ENCODE data around the gene DGCR6.
"Not testable (repeated sequence)": the region's sequence is repeated elsewhere in the genome, so short reads cannot be mapped to it uniquely, and the experiment has no call there.

Gene DGCR6

DNA sequence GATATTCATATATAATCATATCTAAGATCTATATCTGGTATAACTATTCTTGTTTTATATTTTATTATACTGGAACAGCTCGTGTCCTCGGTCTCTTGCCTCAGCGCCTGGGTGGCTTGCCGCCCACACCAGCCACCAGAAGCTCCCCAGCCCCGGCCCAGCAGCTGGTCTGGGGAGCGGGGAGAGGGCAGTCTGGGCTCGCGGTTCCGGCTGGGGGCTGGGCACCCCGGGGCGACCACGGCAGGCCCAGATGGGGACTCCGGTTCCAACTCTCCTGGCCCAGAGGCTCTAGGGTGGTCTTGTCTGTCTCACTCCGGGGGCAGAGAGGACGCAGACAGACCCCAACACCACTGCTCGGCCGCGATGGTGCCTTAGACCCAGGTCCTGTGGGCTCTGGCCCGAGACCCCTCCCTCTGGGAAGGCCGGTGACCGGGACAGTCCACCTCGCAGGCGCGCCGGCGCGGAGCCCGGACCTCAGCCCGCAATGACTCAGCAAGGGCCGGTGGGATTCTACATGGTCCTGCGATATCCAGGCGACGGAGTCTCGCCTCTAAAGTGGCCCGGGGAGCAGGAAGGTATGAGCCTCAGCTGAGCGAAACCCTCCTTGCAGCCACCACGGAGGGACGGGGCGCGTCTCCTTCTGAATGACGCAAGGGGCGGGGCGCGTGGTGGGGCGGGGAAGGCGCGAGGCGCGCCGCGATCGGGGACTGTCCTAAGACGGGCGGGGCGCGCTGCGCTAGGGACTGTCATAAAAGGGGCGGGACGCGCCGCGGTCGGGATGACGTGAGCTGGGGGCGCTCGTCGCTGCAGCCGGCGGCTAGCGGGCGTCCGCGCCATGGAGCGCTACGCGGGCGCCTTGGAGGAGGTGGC is at the start of gene DGCR6:
Gene DGCR6, plus strand, starts transcription at position 781 of the 870 bp plus-strand sequence. Its CDS starts 55 bp downstream, at position 836.
- no peaks in the 10 kb centered on the region for H3K27me3 ChIP-seq (ENCODE audit: control insufficient read depth in 1 of 2, insufficient read depth in 2 of 2, low read length in 2 of 2)
- H3K36me3 ChIP-seq (ENCODE audit: insufficient read depth, low read length) = no peaks in the 10 kb centered on the region
- no peak within 1 kb of the TSS for H3K27ac ChIP-seq (ENCODE audit: low read depth, low read length)
- no peak within 1 kb of the TSS for H3K9ac ChIP-seq (ENCODE audit: low read length)
- H3K9me3 ChIP-seq (ENCODE audit: low read length) = no peaks in the 10 kb centered on the region
- no peak within 1 kb of the TSS for H3K4me3 ChIP-seq (ENCODE audit: low read depth in 1 of 2, low read length in 2 of 2)
- no peaks in the 10 kb centered on the region for H3K4me1 ChIP-seq (ENCODE audit: insufficient read depth, low read length)

DNA sequence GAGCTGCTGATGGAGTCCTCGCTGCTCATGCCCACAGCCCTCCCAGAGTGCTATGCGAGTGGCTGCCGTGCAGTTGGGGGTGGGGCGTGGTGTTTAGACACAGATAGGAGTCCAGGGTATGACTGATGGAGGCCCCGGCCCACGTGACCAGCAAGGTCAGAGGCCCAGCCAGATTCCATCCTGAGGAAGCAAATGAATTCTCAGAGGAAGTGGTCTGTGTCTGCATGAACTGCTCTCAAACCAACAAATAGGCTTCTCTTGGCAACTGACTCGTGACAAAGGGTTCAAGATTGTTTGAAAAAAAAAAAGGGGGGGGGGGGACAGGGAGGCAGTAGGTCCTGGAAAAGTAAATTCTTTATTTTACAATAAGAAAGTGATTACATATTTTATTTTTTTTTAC is 46.8 kb upstream of the DGCR6 start:
- not testable (repeated sequence) for H3K27me3 ChIP-seq (ENCODE audit: control insufficient read depth in 1 of 2, insufficient read depth in 2 of 2, low read length in 2 of 2); H3K36me3 ChIP-seq (ENCODE audit: insufficient read depth, low read length); H3K27ac ChIP-seq (ENCODE audit: low read depth, low read length); H3K9ac ChIP-seq (ENCODE audit: low read length); H3K9me3 ChIP-seq (ENCODE audit: low read length); H3K4me3 ChIP-seq (ENCODE audit: low read depth in 1 of 2, low read length in 2 of 2); H3K4me1 ChIP-seq (ENCODE audit: insufficient read depth, low read length)

DNA sequence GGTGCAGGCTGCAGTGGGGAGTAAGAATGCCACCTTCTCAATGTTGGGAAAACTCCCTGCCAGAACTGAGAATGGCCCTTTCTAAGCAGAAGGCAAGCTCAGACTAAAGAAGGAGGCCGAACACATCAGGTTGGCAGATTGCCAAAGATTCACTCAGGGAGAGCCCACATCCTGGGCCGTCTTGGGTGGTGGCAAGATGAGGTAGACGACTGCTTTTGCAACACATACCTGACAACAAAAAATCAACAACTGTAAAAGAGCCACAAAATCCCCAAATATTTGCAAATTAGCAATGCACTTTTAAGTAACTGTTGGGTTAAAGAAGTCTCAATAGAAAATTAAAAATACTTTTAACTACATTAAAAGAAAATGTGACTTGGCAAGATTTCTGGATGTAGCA is 24.9 kb upstream of the DGCR6 start:
- not testable (repeated sequence) for H3K36me3 ChIP-seq (ENCODE audit: insufficient read depth, low read length); H3K27ac ChIP-seq (ENCODE audit: low read depth, low read length); H3K27me3 ChIP-seq (ENCODE audit: control insufficient read depth in 1 of 2, insufficient read depth in 2 of 2, low read length in 2 of 2); H3K9ac ChIP-seq (ENCODE audit: low read length); H3K9me3 ChIP-seq (ENCODE audit: low read length); H3K4me3 ChIP-seq (ENCODE audit: low read depth in 1 of 2, low read length in 2 of 2); H3K4me1 ChIP-seq (ENCODE audit: insufficient read depth, low read length)

DNA sequence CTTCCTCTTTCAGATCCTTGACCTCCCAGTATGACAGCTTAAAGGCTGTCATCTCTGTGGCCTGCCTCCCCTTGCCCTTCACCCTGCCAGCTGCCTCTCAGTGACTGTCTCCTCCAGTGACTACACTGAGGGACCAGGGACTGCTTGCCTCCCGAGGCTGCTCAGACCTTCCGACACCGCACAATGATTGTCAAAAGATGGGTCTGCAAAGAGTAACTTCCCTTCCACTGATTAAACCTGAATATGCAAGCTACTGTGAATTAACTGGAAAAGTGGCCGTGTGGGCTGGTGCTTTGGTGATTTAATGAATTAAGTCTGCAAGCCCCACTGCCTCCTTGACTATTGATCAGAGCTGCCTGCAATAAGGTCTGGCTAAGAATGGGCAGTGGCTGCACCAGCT is 21.7 kb upstream of the DGCR6 start:
- H3K27ac ChIP-seq (ENCODE audit: low read depth, low read length); H3K27me3 ChIP-seq (ENCODE audit: control insufficient read depth in 1 of 2, insufficient read depth in 2 of 2, low read length in 2 of 2); H3K4me3 ChIP-seq (ENCODE audit: low read depth in 1 of 2, low read length in 2 of 2); H3K9ac ChIP-seq (ENCODE audit: low read length); H3K9me3 ChIP-seq (ENCODE audit: low read length); H3K4me1 ChIP-seq (ENCODE audit: insufficient read depth, low read length); H3K36me3 ChIP-seq (ENCODE audit: insufficient read depth, low read length): not testable (repeated sequence)

GRCh38 chr22:18888115-18888514 is 18.0 kb upstream of the DGCR6 start:
- Histone ChIP-seq H3K4me3 (ENCODE audit: low read depth in 1 of 2, low read length in 2 of 2) (no peak overlapping the region), H3K36me3 (ENCODE audit: insufficient read depth, low read length) (no peaks in the 10 kb centered on the region), H3K4me1 (ENCODE audit: insufficient read depth, low read length) (no peaks in the 10 kb centered on the region), H3K27me3 (ENCODE audit: control insufficient read depth in 1 of 2, insufficient read depth in 2 of 2, low read length in 2 of 2) (no peaks in the 10 kb centered on the region), H3K9me3 (ENCODE audit: low read length) (no peaks in the 10 kb centered on the region), H3K27ac (ENCODE audit: low read depth, low read length) (no peak overlapping the region), H3K9ac (ENCODE audit: low read length) (no peak overlapping the region)

GRCh38 chr22:18890510-18891192 is 15.5 kb upstream of the DGCR6 start:
- H3K4me1 ChIP-seq (ENCODE audit: insufficient read depth, low read length); H3K27ac ChIP-seq (ENCODE audit: low read depth, low read length); H3K9ac ChIP-seq (ENCODE audit: low read length); H3K27me3 ChIP-seq (ENCODE audit: control insufficient read depth in 1 of 2, insufficient read depth in 2 of 2, low read length in 2 of 2); H3K9me3 ChIP-seq (ENCODE audit: low read length); H3K36me3 ChIP-seq (ENCODE audit: insufficient read depth, low read length); H3K4me3 ChIP-seq (ENCODE audit: low read depth in 1 of 2, low read length in 2 of 2): not testable (repeated sequence)

DNA sequence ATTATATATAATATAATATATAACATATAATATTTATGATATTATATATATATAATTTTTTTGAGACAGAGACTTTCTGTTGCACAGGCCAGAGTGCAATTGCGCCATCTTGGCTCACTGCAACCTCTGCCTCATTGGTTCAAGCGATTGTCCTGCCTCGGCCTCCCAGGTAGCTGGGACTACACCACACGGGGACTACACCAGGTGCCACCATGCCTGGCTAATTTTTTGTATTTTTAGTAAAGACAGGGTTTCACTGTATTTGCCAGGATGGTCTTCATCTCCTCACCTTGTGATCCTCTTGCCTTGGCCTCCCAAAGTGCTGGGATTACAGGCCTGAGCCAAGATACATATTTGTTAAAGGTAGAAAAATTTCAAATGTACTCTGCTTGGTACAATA is 12.3 kb upstream of the DGCR6 start:
- H3K4me1 ChIP-seq (ENCODE audit: insufficient read depth, low read length); H3K36me3 ChIP-seq (ENCODE audit: insufficient read depth, low read length); H3K9ac ChIP-seq (ENCODE audit: low read length); H3K27ac ChIP-seq (ENCODE audit: low read depth, low read length); H3K4me3 ChIP-seq (ENCODE audit: low read depth in 1 of 2, low read length in 2 of 2); H3K9me3 ChIP-seq (ENCODE audit: low read length); H3K27me3 ChIP-seq (ENCODE audit: control insufficient read depth in 1 of 2, insufficient read depth in 2 of 2, low read length in 2 of 2): not testable (repeated sequence)

GRCh38 chr22:18896037-18896657 is 10.0 kb upstream of the DGCR6 start:
- not testable (repeated sequence) for H3K4me1 ChIP-seq (ENCODE audit: insufficient read depth, low read length); H3K27me3 ChIP-seq (ENCODE audit: control insufficient read depth in 1 of 2, insufficient read depth in 2 of 2, low read length in 2 of 2); H3K4me3 ChIP-seq (ENCODE audit: low read depth in 1 of 2, low read length in 2 of 2); H3K9ac ChIP-seq (ENCODE audit: low read length); H3K27ac ChIP-seq (ENCODE audit: low read depth, low read length); H3K9me3 ChIP-seq (ENCODE audit: low read length); H3K36me3 ChIP-seq (ENCODE audit: insufficient read depth, low read length)

DNA sequence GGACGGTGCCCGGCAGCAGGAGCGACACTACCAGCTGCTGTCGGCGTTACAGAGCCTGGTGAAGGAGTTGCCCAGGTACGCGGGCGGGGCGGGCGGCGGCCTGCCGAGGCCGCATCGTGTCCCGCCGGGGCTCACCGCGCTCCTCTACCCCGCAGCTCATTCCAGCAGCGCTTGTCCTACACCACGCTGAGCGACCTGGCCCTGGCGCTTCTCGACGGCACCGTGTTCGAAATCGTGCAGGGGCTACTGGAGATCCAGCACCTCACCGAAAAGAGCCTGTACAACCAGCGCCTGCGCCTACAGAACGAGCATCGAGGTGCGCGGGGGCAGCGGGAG is 258 bp downstream of the DGCR6 start:
- not testable (repeated sequence) for H3K9ac ChIP-seq (ENCODE audit: low read length); H3K27me3 ChIP-seq (ENCODE audit: control insufficient read depth in 1 of 2, insufficient read depth in 2 of 2, low read length in 2 of 2); H3K27ac ChIP-seq (ENCODE audit: low read depth, low read length); H3K4me1 ChIP-seq (ENCODE audit: insufficient read depth, low read length); H3K9me3 ChIP-seq (ENCODE audit: low read length); H3K36me3 ChIP-seq (ENCODE audit: insufficient read depth, low read length); H3K4me3 ChIP-seq (ENCODE audit: low read depth in 1 of 2, low read length in 2 of 2)

GRCh38 chr22:18906896-18907295 is 776 bp downstream of the DGCR6 start:
- Histone ChIP-seq H3K9ac (ENCODE audit: low read length) (no peak overlapping the region), H3K9me3 (ENCODE audit: low read length) (no peaks in the 10 kb centered on the region), H3K4me1 (ENCODE audit: insufficient read depth, low read length) (no peaks in the 10 kb centered on the region), H3K27ac (ENCODE audit: low read depth, low read length) (no peak overlapping the region), H3K4me3 (ENCODE audit: low read depth in 1 of 2, low read length in 2 of 2) (no peak overlapping the region), H3K36me3 (ENCODE audit: insufficient read depth, low read length) (no peaks in the 10 kb centered on the region), H3K27me3 (ENCODE audit: control insufficient read depth in 1 of 2, insufficient read depth in 2 of 2, low read length in 2 of 2) (no peaks in the 10 kb centered on the region)

DNA sequence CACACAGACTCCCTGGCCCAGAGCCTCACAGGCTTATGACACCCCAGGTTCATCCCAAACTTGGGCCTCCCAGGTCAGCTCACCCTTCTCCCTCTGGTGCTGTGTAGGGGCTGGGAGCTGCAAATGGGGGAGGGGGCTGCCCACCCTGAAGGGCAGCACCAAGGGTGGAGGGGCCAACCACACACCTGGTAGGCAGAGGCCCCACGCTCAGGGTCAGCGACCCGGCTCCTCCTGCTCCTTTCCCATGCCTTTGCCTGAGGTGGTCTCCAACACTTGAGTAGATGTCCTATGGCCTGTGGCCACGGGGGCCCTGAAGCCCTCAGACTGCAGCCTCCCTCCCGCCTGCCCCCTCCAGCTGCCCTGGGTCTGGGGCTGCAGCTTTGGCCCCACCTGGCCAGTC is 3.4 kb downstream of the DGCR6 start:
- no peaks in the 10 kb centered on the region for H3K9me3 ChIP-seq (ENCODE audit: low read length)
- H3K9ac ChIP-seq (ENCODE audit: low read length) = no peak overlapping the region
- H3K4me1 ChIP-seq (ENCODE audit: insufficient read depth, low read length) = no peaks in the 10 kb centered on the region
- H3K27me3 ChIP-seq (ENCODE audit: control insufficient read depth in 1 of 2, insufficient read depth in 2 of 2, low read length in 2 of 2) = no peaks in the 10 kb centered on the region
- no peak overlapping the region for H3K4me3 ChIP-seq (ENCODE audit: low read depth in 1 of 2, low read length in 2 of 2)
- H3K36me3 ChIP-seq (ENCODE audit: insufficient read depth, low read length) = no peaks in the 10 kb centered on the region
- H3K27ac ChIP-seq (ENCODE audit: low read depth, low read length) = no peak overlapping the region

GRCh38 chr22:18911535-18911934 is 5.4 kb downstream of the DGCR6 start:
- H3K4me1 ChIP-seq (ENCODE audit: insufficient read depth, low read length); H3K36me3 ChIP-seq (ENCODE audit: insufficient read depth, low read length); H3K27me3 ChIP-seq (ENCODE audit: control insufficient read depth in 1 of 2, insufficient read depth in 2 of 2, low read length in 2 of 2); H3K27ac ChIP-seq (ENCODE audit: low read depth, low read length); H3K4me3 ChIP-seq (ENCODE audit: low read depth in 1 of 2, low read length in 2 of 2); H3K9me3 ChIP-seq (ENCODE audit: low read length); H3K9ac ChIP-seq (ENCODE audit: low read length): not testable (repeated sequence)

All from muscle layer of colon (tissue), 2 donors.